ENCODE results near the gene AMIGO1.

The AMIGO1 gene

DNA sequence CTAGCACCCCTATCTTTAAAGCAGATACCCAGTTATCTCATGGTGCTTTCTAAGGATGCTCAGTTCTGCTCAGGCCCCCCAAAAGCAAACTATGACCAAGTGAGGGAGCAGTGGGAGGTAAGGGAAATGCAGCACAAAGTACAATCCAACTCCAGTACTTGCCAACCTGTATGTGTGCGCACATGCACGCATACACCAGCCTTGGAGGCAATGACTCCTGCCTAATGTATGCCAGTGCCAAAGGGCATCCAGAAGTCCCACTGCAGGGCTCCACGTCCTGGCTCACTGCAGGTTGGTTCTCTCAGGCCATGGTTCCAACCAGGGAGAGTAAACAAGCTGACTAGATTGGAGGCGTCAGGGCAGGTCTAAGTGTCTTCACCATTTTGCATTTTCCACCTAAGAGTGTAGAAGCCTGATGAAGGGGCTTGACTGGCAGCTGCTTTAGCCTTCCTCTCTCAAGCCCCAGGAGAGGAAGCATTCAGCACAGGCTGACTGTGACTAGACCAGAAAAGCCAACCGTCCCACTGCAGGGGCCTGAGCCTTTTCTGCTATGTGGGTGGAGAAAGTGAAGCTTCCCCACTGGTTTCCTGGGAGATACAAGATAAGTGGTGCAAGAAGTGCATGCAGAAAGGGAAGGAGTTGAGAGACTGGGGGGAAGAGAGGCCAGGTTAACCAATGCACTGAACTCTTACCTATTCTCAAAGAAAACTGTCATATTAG is 7.7 kb downstream of the AMIGO1 start:
- DNase-seq, result peak; percentile 68 to 72

GRCh38 chr1:109500941-109501381 is 8.6 kb downstream of the AMIGO1 start:
- DNase-seq, result no peak

DNA sequence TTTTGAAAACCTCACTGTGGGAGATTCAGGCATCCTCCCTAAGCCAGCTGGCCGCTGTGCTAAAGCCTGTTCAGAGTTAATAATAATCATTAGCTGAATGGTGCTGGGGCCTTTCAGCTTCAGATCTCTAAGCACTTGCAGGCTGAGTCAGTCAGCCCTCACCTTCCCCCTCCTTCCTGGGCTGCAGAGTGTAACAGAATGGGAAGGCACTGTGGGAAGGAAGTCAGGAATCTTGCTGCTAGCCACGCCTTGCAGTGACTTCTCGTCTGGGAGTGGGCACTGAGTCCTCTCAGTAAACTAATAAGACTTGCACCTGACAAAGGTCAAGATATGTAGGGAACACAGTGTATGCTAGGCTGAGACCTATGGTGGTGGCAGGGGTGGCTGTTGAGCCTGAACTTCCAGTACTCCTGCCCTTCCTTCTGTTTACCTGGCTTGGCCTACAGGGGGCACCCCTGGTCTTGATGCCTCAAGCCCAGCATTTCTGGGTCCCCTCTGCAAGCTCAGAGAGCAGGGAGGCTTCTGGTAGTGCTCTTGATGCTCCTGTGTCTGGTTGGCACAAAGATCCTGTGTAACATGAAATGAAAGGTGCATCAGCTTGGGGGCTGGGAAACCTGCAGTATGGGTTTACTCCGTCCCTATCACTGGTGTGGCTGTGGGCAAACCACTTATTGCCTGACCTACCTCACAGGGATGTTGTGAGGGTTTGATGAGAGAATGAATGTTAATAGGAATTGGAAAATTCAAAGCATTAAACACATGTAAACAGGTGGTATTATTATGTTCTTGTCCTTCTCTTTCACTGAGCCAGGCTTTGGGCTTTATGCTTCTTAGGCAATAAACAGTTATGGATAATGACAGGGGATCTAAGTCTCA is 9.6 kb downstream of the AMIGO1 start:
- DNase-seq, result peak; percentile 37

DNA sequence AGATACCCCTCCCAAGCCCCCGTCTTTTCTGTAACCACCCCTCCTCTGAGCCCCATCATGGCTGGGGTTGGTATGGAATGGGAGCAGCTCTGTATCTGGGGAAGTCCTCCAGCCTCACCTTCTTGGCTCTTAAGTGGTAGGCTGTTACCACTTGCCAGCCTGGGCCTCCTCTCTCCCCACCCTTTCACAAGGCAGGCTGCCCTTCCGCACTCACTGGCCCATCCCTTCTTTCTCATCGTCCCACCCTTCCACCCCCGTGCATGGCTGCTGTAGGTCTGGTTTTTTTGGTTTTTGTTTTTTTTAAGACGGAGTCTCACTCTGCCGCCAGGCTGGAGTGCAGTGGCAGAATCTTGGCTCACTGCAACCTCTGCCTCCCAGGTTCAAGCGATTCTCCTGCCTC is 10.4 kb downstream of the AMIGO1 start:
- DNase-seq, result no peak

GRCh38 chr1:109498161-109498801 is 11.2 kb downstream of the AMIGO1 start:
- peak; percentile 4 to 19 for DNase-seq

GRCh38 chr1:109497449-109498160 is 11.9 kb downstream of the AMIGO1 start:
- DNase-seq, result no peak

DNA sequence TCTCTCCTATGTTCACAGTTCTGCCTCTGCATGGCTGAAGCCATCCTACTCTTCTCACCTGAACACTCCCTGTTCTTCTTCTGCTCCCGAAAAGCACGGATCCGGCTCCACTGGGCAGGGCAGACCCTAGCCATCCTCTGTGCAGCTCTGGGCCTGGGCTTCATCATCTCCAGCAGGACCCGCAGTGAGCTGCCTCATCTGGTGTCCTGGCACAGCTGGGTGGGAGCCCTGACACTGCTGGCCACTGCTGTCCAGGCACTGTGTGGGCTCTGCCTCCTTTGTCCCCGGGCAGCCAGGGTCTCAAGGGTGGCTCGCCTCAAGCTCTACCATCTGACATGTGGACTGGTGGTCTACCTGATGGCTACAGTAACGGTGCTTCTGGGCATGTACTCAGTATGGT is 13.8 kb downstream of the AMIGO1 start:
- no peak for DNase-seq

DNA sequence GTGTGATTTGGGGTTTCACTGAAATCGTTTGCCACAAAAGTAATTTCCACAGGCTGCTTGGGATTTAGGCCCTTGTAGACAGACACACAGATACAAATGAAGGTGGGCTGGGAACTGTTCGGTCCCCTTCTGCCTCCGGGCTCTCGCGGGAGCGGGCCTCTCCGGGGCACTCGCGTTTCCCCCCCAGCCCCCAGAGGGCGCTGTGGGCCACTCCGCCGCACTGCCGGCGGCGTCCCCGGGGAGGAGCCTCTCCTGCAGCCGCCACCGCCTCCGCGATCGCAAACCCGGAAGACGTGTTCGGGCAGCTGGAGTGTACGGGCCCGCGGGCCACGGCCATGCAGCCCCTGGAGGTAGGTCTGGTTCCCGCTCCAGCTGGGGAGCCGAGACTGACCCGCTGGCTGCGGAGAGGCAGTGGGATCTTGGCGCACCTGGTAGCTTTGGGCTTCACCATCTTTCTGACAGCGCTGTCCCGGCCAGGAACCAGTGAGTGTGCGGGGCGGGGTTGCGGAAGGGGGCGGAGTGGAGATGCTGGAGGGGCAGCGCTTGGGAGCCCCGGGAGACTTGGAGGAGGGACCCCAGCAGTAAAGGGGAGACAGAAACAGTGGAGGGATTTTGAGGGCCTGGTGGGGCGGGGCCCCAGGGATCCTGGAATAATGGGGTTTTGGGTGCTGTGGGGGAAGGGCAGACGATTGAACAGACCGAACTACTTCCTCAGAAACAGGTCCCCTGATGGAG is 15.6 kb downstream of the AMIGO1 start, which contains the start of gene CYB561D1:
CYB561D1 (plus strand) TSS at position 290 of the 735 bp plus-strand sequence; CDS start at position 336, 46 bp downstream.
- peak; percentile 71 to 77 for DNase-seq

GRCh38 chr1:109493227-109493626 is 16.3 kb downstream of the AMIGO1 start:
- no peak for DNase-seq

- no peak for DNase-seq
These were observed 16.7 kb downstream of the AMIGO1 start for GRCh38 chr1:109492779-109493178.

GRCh38 chr1:109491372-109491771 is 18.2 kb downstream of the AMIGO1 start:
- no peak for DNase-seq

- no peak for DNase-seq
These were observed 18.6 kb downstream of the AMIGO1 start for GRCh38 chr1:109490934-109491302.

- DNase-seq, result peak; percentile 45 to 50
These were observed 19.2 kb downstream of the AMIGO1 start for GRCh38 chr1:109490029-109490933.

- no peak for DNase-seq
These were observed 20.8 kb downstream of the AMIGO1 start for GRCh38 chr1:109488696-109489095.

DNA sequence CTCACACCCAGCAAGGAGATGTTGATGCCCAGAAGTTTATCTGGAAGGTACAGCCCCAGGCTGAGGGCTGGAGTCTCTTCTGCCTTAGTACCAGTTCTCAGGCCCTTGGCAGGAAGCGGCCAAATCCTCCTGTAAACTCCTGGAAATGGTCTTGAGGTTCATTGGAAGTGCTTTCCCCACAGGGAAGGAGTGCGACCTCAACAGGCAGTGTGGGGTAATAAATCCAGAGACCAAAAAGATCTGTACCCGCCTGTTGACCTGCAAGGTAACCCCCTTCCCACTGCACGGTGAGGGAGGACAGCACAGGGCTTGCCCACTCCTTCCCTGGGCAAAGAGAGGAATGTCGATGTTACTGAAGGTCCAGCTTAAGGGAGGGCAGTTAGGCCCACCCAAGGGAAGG is 21.3 kb downstream of the AMIGO1 start:
- DNase-seq, result no peak

DNA sequence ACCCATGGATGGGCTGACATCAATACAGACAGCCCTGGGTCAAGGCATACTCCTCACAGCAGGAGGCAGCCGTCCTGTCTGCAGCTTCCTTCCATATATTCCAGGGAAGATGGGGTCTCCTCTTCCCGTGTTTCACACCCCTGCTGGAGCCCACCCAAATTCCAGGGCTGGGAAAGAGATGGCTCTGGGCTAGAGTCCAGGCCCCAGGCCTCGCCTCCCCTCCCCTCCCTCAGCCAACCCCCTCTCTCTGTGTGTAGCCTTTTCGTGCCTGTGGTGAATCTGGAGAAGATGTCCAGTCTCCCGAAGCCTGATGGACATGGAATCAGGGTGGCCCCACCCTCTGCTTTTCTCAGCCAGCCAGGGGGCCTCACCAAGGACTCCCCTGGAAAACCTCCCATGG is 22.3 kb downstream of the AMIGO1 start:
- no peak for DNase-seq

- DNase-seq, result no peak
These were observed 24.5 kb downstream of the AMIGO1 start for GRCh38 chr1:109485001-109485400.

GRCh38 chr1:109484519-109484975 is 25.0 kb downstream of the AMIGO1 start:
- DNase-seq, result no peak

DNA sequence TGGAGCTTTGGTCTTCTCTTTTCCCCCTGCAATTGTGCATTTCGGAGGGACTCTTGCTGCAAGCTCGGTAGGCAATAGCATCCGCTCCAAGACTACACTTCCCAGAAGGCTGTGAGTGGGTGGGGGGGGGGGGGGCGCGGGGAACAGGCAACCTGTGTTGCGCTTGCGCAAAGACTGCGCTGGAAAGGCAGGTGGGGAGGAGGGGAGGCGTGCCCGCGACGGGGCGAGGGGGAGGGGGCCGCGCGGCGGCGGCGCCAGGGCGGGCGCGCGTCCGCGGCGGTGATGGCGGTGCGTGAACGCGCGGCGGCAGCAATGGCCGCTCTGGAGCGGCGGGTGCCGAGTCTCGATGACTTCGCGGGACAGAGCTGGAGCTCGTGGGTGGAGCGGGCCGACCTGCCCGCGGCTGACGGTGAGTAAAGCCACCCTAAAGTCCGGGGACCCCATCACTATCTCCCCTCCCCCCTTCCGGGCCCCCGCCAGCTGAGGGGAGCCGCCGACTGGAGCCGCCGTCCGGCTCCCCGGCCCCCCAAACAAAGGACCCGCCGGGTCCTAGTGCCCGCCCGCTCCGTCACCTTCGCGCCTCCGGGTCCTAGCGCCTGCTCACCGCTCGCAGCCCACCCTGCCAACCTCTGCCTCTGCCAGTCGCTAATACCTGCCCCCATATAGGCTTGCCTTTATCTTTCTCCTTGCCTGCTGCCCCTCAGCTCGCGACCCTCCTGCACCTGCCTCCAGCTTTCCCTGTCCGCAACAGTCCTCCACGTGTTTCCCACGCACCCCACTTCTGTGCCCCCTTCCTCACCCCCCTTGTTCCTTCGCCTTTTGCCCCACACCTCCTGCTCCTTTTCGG is 25.6 kb downstream of the AMIGO1 start, which contains the start of gene ATXN7L2:
ATXN7L2 (plus strand) TSS at position 234 of the 847 bp plus-strand sequence; CDS start at position 283, 49 bp downstream.
- peak; percentile 80 to 81 for DNase-seq

All from AML-193 (cell line).